GM19043 (cell line): ENCODE results near the gene FCRL6.

Experiments used
- ATAC-seq: cut with Tn5 transposase; IDR thresholded peaks from one replicate; pipeline ENCODE4 v1.9.1; 2021; ENCODE audit warnings: low read depth; ENCODE audit not compliant: unreplicated experiment

Gene FCRL6

GRCh38 chr1:159859767-159860322 lies 57.7 kb downstream of the FCRL6 start:
- ATAC-seq: no peak

GRCh38 chr1:159860456-159860855 lies 58.3 kb downstream of the FCRL6 start:
- no peak for ATAC-seq

GRCh38 chr1:159861218-159861617 lies 59.1 kb downstream of the FCRL6 start:
- no peak for ATAC-seq

- no peak for ATAC-seq
Measured at GRCh38 chr1:159862031-159862430, 59.9 kb downstream of the FCRL6 start.

GRCh38 chr1:159862557-159862956 lies 60.4 kb downstream of the FCRL6 start, which contains the start of gene VSIG8:
Gene VSIG8 (minus strand): TSS chr1:159862657. CDS start chr1:159862521, 136 bp downstream.
- ATAC-seq: no peak

GRCh38 chr1:159864262-159864661 lies 62.1 kb downstream of the FCRL6 start:
- no peak for ATAC-seq
